ENCODE data around the gene SPACA4. TPM values are rescaled to one million over a fixed set of nuclear protein-coding genes. Genes with fewer than 3 reads are reported as not detected.
A peak's percentile ranks its signal among the peaks of the same experiment; 100 is the strongest.

The SPACA4 gene
- total RNA-seq, 1 experiment from 2014 or later: not detected

DNA sequence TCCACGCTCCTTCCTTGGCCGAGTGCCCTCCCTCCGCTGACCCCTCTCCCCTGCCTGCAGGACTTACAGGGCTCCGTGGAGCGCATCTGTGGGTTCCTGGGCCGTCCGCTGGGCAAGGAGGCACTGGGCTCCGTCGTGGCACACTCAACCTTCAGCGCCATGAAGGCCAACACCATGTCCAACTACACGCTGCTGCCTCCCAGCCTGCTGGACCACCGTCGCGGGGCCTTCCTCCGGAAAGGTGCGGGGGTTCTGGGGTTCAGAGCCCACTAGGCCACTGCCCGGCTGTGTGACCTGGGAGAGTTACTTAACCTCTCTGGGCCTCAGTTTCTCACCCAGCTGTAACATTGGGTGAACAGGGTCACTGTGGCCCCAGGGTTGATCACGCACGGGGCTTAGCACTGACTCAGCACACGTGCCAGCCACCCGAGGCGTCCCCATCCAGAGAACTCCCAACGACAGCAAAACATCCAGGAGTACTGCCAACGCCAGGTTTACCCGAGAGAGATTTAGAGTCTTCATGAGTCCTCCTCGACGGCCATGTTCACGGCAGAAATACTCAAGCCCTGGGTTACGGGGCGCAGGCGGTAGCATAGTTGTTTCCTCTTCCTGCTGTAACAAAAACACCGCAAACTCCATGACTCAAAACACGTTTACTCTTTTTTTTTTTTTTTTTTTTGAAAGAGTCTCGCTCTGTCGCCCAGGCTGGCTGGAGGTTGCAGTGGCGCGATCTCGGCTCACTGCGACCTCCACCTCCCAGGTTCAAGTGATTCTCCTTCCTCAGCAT, 9.7 kb upstream of the SPACA4 start:
- DNase-seq (ENCODE audit: low read depth): peak; percentile 22

GRCh38 chr19:48598996-48599700, 7.4 kb upstream of the SPACA4 start:
- DNase-seq (ENCODE audit: low read depth): no peak

DNA sequence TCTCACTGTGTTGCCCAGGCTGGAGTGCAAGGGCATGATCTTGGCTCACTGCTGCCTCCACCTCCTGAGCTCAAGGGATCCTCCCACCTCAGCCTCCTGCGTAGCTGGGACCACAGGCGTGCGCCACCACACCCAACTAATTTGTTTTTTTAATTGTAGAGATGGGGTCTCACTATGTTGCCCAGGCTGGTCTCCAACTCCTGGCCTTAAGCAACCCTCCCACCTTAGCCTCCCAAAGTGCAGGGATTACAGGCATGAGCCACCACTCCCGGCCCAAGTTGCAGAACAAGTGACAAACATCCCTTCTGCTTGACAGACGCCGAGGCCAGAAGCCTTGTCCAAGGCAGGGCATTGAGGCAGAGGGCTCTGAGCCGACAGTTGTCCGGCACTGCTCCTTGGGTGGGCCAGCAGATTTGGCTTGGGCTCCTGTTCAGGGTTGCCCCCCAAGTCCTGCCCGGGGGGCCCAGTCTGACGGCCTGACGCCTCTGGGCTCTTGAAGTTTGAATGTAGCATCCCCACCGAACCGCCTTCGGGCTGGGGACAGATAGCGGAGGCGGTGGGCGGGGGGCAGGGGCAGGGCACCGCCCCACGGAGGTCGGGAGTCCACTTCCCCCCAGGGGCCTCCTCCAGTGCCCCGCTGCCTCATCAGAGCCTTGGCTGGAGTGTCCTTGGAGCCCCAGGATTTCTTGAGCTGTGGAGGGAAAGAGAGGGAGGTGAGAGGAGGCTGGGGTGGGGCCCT, 5.7 kb upstream of the SPACA4 start:
- no peak for DNase-seq (ENCODE audit: low read depth)

DNA sequence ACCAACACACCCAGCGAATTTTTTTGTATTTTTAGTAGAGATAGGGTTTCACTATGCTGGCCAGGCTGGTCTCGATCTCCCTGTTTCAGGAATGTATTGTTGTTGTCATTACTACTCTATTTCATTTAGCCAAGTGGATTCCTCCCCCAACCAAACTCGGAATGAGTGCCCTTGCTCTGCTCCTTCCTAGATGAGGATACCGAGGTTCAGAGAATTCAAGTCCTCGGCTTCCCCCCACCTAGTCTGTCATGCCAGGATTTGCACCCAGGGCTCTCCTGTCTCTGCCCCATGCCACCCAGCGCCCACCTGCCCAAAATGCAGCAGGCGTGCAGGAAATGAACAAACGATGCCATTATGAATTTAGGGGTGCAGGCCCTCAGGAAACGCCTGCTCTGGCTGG, 3.5 kb upstream of the SPACA4 start:
- no peak for DNase-seq (ENCODE audit: low read depth)

DNA sequence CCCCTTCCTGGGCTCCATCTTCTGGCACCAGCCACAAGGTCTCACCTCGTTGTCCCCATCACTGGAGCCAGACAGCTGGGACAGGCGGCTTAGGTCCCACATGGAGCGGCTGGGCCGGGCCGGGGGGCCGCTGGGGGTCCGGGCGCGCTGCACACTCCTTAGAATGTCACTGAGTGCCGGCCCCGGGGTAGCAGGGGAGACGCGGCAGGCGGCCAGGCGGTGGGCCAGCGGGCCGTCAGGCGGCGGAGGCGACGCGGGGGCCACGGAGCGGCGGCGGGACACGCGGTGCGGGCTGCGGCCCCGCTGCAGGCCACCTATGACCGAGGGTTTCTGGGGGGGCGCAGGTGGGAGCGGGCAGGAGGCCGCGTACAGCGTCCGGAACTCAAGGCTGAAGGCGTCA, 3.1 kb upstream of the SPACA4 start:
- no peak for DNase-seq (ENCODE audit: low read depth)

GRCh38 chr19:48603850-48604249, 2.7 kb upstream of the SPACA4 start:
- no peak for DNase-seq (ENCODE audit: low read depth)

DNA sequence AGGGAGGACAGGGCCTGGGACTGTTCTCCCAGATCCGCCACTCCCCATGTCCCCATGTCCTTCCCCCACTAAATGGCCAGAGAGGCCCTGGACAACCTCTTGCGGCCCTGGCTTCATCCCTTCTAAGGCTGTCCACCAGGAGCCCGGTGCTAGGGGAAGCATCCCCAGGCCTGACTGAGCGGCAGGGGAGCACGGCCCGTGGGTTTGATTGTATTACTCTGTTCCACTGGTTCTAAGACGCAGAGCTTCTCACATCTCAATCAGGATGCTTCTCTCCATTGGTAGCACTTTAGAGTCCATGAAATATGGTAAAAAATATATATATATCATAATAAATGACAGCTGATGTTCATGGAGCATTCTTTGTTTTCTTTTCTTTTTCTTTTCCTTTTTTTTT, 815 bp downstream of the SPACA4 start:
- DNase-seq (ENCODE audit: low read depth): no peak

- DNase-seq (ENCODE audit: low read depth): peak; percentile 70
Measured at GRCh38 chr19:48608798-48609263, 2.3 kb downstream of the SPACA4 start.

DNA sequence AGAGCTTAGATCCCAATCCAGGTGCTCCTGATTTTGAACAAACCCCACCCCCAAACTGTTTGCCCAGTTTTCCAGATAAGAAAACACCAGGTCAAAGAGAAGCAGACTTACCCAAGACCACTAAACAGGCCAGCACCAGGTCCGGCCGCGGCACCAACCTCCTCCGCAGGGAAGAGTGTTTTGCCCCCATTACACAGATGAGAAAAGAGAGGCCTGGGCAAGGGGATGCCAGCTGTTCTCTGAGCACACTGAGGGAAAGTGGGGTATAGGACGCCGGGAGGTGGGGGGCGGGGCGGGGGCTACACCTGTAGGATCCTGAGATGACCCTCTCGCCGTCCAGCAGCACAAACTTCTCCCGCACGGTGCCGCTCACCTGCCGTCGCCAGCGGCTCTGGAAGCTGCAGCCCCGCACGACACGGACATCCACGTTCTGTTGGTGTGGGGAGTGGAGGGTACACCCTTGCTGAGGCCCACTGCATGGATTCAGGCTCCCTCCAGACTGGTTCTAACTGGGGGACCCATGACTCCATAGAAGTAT, 3.1 kb downstream of the SPACA4 start:
- DNase-seq (ENCODE audit: low read depth): no peak

- DNase-seq (ENCODE audit: low read depth): no peak
Measured at GRCh38 chr19:48611872-48612271, 5.3 kb downstream of the SPACA4 start.

DNA sequence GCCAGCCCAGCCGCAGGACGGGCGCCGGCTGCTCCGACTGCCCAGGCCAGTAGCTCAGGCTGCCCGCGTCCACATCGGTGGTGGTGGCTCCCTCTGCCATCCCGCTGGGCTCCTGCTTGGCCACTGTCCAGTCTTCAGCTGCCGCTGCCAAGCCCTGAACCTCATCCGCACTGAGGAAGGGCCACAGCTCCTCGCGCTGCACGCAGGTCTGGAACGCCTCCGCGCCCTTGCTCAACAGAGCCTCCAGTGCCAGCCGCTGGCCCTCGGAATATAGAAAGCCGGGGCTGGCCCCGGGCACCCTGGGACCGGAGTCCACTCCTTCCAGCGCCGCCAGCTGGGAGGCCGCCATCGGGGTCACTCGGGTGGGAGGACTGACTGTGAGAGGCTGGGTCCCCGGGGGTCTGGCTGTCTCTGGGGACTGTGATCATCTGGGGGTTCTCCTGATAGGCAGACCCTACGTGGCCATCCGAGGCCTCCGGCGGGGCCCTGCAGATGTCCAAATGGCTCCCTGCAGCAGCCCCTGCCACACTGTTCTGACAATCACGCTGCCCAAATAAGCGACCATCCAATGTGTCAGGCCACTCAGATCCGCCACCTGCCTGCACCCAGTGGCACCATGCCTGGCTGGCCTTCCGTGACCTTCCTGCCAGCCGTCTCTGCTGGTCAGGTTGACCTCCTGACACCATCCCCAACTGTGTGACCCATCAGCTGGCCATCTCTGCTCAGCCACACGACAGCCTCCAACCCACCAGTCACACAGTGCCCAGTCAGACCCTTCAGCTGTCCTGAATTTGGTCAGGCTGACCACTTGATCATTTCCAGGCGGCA, 6.7 kb downstream of the SPACA4 start:
- DNase-seq (ENCODE audit: low read depth): no peak

- DNase-seq (ENCODE audit: low read depth): no peak
Measured at GRCh38 chr19:48613852-48614435, 7.4 kb downstream of the SPACA4 start.

GRCh38 chr19:48614436-48615230, 8.1 kb downstream of the SPACA4 start, which contains the start of gene FAM83E:
TSS of gene FAM83E (minus strand) at chr19:48615076. CDS start at chr19:48613372, 1,704 bp downstream.
- no peak for DNase-seq (ENCODE audit: low read depth)

DNA sequence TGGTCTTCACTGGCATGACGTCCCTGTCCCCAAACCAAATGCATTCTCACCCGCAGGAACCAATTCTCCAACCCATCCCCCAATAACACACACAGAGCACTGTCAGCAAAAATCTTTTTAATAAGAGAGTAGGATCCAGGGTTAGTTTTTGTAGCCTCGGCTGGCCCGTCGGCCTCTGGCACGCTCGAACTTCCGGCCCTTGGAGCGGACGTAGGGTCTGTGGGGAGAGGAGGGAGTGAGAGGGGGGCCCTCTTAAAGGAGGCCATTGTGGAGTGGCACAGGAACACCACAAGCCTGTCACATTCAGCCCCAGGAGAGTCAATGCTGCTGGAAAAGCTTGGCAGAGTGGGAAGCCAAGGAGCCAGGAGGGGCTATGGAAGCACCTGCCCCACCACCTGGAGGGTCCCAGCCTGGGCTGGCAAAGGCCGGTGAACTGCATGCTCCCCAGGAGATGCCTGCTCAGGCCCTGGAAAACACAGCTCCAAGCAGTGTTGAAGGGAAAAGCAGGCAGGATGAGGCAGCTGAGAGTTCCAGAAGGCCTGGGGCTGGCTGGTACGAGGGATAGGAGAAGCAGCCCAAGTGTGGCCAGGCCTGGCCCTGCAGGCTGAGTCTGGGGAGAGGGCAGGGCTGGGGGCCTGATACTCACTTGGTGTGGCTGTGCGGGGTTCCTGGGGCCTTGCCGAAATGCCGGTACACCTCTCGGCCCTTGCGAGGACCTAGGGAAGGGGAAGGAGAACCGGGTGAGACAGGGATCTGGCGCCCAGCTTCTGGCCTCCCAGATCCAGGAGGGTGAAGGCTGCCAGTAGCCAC, 8.9 kb downstream of the SPACA4 start:
- DNase-seq (ENCODE audit: low read depth): no peak

GRCh38 chr19:48616041-48616436, 9.5 kb downstream of the SPACA4 start:
- no peak for DNase-seq (ENCODE audit: low read depth)

DNA sequence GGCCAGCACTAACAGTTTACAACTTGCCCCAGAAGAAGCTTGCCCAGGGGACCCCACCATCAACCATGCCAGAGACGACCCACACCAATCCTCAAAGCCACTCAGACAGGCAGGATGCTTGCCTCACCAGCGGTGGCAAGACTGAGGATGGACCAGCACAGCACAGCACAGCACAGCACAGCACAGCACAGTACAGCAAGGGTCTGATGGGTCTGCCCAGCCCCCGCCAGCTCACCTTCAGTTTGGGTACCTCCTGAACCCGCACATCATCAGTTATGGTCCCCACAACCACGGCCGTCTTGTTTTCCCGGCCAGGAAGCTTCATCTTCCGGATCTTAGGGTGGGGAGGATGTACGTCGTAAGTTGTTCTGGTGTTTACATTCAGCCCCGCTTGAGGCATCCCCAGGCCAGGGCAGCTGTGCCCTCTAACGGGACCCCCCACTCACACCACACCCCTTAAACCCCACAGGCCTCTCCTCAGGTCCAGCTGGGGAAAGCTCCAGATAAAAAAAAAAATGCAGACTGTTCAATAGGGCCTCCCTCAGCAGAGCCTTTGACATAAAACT, 10.0 kb downstream of the SPACA4 start:
- DNase-seq (ENCODE audit: low read depth): no peak

DNA sequence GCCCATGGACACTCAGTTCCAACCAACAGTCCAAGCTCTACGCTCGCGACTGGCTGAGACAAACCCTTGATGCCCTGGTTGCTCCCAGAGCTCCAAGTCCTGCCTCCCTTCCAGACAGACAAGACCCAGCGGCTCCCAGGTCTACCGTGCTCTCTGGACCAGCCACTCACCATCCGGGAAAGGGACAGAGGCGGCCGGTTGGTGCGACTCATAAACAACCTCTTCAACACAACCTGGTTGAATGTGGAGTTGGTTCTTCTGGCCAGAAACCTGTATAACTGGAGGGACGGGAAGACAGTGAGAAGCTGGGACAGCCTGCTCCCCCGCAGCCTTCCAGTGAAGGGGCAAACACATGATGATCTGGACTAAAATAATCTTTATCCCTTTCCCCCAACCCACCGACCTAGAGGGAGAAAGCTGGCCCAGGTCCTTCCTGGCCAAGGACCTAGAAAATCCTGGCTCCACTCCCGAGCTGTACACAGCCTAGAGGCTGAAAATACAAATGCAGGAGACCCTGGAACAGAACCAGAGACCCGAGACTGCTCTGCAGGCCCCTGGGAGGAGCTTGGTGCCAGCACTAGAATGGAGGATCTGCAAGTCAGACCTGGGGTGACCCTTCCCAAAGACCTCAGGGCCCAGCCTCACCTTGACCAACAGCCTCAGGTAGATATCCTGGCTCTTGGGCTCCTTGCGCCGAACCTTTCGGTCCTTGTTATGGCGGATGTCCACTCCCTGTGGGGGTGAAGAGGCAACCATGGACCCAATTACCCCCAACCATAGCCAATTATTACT, 10.8 kb downstream of the SPACA4 start:
- no peak for DNase-seq (ENCODE audit: low read depth)
